T-helper 2 cell treated with Interferon-gamma antibody and Interleukin-4, amounts not matched to agents 100 ng/mL and 5 ng/mL, for 36 hours (primary cell): ENCODE data around the gene AFMID. TPM values are rescaled to one million over a fixed set of nuclear protein-coding genes. Genes with fewer than 3 reads are reported as not detected.
"Not testable (repeated sequence)": the region's sequence is repeated elsewhere in the genome, so short reads cannot be mapped to it uniquely, and the experiment has no call there.

Experiments
- intact Hi-C: fragments of 100-400 bp; cut with micrococcal nuclease; formaldehyde crosslinking; loops from one replicate; pipeline ENCODE4 v1.15.1; 2023
- total RNA-seq: library from RNA; stranded (reverse); gene quantifications from 2 replicates; pipeline ENCODE4 v1.2.3, GENCODE V29; 2022

Gene AFMID
- total RNA-seq, 1 donor from 2014 or later: 16.3 TPM

DNA sequence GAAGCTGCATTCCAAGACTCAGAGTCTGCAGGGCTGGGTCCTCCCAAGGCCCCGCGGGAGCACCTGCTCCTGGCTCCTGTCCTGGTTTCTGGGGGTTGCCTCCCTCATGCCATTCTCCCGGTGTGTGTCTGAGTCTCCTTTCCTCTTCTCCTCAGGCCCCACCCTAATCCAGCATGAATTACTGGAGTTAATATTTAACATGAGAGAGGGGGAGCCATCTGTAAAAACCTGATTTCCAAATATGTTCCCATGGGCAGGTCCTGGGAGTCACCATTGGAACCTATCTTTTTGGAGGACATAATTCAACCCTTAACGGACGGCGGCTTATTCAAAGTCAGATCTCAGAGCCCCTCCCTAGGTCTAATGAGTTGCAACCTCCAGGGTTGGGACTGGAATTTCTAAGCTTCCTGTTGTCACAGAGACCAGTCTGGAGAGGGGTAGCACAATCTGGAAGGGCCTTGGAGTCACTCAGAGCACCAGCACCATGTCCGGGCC lies 35.6 kb upstream of the AFMID start:
- intact Hi-C loops: no loop called here

DNA sequence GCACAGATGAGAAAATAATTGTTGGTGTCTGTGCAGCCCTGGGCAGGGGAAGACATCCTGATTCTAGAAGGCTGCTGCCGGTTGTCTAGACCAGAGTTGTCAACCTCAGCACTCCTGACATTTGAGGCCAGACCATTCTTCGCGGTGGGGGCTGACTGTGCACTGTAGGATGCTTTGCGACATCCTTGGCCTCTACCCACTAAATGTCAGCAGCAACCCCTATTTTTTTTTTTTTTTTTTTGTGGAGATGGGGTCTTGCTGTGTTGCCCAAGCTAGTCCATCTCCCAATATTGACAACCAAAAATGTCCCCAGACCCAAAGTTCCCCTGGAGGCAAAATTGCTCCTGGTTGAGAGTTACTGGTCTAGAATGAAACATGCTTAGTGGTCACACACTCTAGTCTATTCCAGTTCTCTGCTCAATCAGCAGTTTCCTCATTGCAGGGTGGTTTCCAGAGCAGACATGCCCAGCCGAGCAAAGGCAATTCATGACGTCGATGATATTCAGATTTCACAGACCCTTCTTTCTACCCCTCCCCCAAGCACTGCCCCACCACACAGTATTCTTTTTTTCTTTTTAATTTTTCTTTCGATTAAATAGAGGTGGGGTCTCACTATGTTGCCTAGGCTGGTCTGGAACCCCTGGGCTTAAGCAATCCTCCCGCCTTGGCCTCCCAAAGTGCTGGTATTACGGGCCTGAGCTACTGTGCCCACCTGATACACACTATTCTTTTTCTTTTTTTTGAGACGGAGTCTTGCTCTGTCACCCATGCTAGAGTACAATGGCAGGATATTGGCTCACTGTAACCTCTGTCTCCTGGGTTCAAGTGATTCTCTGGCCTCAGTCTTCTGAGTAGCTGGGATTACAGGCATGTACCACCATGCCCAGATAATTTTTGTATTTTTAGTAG lies 32.0 kb upstream of the AFMID start:
- intact Hi-C loops: no loop called here

DNA sequence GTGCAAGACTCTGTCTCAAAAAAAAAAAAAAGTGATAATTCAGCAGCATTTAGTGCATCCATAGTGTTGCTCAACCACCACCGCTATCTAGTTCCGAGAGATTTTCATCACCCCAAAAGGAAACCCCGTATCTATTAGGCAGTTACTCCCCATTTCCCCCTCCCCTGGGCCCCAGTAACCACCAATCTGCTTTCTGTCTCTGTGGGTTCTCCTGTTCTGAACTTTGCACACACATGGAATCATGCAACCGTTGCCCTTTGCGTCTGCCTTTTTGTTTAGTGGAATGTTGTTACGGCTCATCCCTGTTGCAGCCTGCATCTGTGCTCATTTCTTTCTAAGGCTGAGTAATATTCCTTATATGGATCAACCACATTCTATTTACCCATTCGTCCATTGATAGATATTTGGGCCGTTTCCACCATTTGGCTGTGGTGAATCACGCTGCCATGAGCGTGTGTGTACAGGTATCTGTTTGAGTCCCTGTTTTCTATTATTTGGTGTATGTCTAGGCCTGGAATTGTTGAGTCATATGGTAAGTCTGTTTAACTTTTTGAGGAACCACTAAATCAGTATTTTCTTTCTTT lies 27.5 kb upstream of the AFMID start:
- intact Hi-C loops: no loop called here

DNA sequence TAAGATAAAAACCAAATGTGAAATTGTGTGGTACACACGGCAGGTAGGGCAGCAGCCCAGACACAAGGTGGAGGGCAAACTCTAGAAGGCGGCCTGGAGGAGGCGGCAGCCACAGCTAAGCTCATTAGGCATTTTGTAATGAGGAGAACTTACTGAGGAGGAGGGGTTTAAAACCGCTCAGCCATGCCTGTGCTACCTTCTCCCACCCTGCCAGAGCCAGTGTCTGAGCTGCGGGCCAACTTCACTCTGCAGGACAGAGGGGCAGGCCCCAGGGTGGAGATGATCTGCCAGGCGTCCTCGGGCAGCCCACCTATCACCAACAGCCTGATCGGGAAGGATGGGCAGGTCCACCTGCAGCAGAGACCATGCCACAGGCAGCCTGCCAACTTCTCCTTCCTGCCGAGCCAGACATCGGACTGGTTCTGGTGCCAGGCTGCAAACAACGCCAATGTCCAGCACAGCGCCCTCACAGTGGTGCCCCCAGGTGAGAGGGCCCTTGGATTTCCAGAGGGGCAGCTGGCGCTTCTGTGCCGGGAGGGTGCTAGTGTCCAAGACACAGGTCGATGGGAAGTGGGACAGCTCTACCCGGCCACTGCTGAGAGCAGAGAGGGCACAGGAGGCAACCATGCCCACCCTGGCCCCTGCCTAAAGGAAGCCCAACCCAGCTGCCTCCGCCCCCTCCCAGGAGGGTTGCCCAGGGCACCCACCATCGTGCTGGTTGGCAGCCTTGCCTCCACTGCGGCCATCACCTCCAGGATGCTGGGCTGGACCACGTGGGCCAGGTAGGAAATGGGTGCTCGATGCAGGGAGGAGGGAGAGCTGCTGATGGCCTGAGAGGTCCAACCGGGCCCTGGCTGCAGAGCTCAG lies 23.0 kb upstream of the AFMID start:
- intact Hi-C loops: no loop called here

DNA sequence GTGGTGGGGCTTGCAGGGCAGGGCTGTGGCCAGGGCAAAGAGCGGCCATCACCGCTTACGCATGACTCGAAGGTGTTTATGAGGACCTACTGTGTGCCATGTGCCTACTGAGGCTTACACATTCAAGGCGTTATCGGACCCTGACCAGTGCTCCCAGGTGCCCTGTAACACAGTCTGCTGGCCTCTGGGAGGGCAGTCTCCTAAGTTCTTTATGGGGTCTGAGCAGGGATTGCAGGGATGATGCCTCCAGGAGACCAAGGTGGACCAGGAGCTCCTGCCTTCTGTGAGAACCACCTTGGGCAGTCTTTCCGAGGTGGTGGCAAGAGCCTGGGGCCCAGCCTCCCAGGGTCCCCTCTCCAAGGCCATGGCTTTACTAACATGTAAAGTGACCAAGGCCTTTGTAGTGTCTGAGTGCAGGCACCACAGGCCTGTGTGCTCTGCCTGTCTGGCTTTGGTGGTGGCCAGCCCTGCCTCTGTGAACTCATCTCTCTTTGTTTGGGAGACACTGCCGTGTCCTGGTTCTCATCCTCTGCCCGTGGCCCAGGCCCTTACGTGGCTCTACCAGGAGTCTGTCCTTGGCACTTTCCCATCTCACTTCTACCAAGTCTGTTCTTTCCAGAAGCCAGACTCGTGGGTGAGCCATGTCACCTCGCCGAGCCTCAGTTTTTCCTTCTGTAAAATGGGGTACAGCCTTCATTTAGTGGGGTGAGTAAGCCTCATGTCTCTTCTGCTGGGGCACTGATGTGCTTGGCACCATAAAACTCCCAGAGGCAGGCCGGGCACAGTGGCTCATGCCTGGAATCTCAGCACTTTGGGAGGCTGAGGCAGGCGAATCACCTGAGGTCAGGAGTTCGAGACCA lies 22.2 kb upstream of the AFMID start:
- intact Hi-C loops: no loop called here

DNA sequence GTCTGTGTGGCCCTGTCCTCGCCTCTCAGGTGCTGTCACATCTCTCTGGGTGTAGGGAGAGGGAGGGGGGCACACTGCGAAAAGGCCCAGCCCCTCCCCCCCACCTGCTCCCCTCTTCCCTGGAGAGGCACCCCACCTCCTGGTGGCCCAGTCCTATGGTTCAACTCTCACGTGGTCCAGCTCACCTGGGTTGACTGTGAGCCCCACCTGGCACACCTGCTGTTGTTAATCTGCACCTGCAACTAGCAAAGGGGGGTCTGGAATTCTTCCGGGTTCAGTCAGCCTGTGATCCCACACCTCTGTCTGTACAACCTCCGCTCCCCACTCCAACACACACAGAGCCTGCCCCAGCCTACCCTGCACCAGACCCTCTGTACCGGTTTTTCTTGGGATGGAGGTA lies 20.7 kb upstream of the AFMID start:
- intact Hi-C loops: no loop called here

DNA sequence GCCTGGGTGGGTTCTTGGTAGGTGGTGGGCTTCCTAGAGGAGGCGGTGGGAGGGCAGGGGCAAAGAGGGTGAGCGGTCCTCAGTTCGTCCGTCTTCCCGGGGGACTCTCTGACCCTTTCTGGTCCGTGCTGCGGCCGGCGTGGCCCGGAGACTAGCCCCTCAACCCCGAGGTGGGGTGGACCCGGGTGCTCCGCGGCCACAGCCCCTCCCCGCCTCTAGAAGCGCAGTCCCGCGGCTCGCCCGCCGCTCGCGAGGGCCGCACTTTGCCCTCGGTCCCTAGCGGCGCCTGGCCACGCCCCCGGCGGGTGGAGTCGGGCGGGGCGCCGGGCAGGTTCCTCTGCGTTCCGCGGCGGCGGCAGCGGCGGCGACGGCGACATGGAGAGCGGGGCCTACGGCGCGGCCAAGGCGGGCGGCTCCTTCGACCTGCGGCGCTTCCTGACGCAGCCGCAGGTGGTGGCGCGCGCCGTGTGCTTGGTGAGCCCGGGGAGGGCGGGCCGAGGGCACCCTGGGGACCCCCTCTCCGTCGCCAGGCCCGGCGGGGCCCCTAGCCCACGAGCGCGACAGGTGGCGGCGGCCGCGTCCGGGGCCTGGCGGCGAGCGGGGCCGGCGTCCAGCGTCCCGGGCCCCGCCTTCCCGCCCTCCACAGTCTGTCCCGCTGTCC lies 18.8 kb upstream of the AFMID start, which contains the start of gene SYNGR2:
Gene SYNGR2 (plus strand): TSS at position 340 of the 661 bp plus-strand sequence. CDS start 36 bp downstream, at position 376.
- intact Hi-C loops: loop anchor here (2.0 kb wide), 1 partner anchor 18 kb away; the partner anchor contains the start of genes AFMID and TK1

DNA sequence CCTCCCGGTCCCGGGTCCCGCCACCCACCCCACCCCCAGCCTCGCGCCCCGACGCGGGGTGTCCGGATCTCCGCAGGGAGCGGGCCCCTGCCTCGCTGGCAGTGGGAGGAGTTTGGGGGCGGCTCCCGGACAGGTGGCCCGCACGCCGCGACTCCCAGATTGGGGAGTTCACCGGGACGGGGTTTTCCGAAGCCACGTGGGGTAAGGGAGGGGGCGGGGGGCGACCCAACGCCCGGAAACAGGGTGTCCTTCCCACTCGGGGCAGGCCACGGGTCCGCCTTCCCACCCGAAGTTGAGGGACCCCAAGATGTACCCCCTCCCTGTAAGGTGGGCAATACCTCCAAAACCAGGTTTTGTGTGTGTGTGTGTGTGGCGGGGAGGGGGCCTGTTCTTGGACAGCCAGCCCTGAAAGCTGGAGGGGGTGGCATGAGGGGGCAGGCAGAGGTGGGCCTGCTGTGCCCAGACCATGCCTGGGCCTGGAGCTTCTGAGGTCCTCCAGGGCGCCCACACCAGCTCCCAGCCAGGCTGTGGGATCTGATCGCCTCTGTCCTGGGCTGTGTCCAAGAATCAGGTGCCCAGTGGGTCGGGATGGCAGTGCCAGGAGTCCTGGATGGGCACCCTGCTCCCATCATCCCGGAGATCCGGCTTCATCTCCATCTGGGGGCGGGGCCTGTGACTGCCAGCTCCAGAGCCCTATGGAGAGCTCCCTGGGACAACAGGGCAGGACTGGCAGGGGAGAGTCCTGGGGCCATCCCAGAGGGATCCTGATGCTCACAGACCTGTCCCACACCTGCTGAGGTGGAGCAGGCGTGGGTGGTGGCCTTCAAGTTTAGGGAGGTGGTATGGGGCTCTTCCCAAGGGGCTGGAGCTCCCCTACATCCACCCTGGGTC lies 18.0 kb upstream of the AFMID start:
- intact Hi-C loops: loop anchor here (2.0 kb wide), 1 partner anchor 18 kb away; the partner anchor contains the start of genes AFMID and TK1

DNA sequence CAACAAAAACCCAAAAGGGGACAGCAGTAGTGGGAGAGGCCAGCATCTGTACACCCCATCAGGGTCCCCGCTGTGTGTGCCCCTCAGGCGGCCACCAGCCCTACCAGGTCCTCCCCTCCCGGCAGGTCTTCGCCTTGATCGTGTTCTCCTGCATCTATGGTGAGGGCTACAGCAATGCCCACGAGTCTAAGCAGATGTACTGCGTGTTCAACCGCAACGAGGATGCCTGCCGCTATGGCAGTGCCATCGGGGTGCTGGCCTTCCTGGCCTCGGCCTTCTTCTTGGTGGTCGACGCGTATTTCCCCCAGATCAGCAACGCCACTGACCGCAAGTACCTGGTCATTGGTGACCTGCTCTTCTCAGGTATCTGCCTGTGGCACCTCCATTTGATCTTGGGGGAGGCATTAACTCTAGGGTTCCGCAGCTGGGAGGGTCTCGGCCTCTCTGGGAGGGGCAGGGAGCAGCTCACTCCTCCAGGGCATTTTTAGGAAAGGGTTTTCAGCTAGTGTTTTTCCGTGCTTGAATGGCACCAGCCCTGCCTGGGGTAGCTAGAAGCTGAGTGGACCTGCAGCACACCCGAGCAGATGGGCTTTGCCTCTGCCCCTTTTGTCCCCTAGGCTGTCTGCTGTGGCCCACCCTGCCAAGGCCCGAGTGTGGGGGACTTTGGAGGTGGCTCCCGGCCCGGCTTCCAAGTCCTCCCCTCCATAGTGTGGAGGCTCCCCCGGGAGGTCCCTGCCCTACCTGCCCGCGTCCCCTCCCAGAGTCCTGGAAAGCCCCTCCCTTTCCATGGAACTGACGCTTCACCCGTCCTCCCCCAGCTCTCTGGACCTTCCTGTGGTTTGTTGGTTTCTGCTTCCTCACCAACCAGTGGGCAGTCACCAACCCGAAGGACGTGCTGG lies 16.2 kb upstream of the AFMID start:
- intact Hi-C loops: no loop called here

DNA sequence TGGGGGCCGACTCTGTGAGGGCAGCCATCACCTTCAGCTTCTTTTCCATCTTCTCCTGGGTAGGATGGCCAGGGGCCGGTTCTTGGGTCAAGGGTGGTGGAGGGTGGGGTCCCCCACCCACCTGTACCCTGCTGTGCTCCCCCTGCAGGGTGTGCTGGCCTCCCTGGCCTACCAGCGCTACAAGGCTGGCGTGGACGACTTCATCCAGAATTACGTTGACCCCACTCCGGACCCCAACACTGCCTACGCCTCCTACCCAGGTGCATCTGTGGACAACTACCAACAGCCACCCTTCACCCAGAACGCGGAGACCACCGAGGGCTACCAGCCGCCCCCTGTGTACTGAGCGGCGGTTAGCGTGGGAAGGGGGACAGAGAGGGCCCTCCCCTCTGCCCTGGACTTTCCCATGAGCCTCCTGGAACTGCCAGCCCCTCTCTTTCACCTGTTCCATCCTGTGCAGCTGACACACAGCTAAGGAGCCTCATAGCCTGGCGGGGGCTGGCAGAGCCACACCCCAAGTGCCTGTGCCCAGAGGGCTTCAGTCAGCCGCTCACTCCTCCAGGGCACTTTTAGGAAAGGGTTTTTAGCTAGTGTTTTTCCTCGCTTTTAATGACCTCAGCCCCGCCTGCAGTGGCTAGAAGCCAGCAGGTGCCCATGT lies 15.4 kb upstream of the AFMID start:
- intact Hi-C loops: not testable (repeated sequence)

DNA sequence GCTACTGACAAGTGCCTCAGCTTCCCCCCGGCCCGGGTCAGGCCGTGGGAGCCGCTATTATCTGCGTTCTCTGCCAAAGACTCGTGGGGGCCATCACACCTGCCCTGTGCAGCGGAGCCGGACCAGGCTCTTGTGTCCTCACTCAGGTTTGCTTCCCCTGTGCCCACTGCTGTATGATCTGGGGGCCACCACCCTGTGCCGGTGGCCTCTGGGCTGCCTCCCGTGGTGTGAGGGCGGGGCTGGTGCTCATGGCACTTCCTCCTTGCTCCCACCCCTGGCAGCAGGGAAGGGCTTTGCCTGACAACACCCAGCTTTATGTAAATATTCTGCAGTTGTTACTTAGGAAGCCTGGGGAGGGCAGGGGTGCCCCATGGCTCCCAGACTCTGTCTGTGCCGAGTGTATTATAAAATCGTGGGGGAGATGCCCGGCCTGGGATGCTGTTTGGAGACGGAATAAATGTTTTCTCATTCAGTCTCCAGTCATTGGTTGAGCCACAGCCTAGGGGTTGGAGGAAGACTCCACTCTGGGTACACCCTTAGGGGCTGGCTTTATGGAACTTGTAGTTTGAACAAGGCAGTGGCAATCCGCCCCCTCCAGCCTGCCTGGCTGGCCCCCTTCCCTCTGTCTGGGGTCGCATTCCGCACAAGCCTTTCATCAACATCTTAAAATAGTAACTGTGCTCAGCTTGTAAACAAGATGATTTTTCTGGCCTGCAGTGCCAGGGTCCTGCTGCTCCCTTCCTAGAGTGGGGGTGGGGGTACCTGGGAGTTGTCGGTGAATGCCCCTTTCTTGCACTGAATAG lies 14.7 kb upstream of the AFMID start:
- intact Hi-C loops: no loop called here

DNA sequence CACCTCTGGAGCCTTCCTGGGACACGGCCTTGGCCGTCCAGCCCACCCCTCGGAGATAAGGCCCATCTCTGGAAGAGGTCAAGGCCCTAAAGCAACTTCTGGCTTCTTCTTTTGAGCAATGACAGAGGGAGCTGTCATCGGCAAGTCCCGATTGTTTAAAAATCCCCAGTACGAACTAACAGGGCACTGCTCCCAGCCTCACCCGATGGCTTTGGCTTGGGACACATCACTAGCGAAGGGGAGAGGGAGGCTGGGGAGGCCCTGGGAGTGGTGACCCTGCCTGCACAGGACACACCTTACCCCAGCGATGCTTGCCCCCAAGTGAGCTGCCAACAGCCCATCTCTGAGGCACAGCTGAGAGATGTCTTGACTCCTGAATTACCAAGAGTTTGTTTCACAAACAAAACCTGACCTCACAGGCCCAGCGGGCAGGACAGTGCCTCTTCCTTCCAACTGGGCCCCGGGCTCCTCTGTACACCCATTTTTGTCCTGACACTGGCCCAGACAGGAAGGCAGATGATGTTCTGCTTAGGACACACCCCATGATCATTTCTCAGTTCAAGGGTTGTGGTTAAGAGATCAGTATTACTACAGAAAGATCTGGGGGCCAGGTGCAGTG lies 14.0 kb upstream of the AFMID start:
- intact Hi-C loops: no loop called here

DNA sequence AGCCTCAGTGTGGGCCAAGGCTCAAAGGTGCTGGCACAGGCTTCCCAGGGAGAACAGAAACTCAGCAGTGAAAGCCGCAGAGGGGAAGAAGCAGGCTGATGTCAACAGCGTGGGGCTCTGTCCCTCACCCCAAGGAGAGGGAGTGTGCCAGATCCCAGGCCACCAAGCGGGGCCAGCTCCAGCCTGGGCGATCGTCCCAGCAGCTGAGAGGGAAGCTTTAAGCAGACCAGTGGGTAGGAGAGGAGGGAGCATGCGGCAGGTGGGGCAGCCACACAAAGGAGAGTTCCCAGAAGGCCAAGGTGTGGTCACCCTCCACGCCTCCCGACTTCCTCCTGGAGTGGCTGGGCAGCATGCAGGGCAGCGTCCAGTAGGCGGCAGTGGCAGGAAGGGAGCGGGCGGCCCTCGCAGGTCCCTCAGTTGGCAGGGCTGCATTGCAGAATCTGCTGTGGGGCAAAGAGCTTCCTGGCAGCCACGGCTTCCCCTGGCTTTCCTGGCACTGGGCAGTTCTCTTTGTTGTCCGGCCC lies 12.8 kb upstream of the AFMID start:
- intact Hi-C loops: no loop called here

DNA sequence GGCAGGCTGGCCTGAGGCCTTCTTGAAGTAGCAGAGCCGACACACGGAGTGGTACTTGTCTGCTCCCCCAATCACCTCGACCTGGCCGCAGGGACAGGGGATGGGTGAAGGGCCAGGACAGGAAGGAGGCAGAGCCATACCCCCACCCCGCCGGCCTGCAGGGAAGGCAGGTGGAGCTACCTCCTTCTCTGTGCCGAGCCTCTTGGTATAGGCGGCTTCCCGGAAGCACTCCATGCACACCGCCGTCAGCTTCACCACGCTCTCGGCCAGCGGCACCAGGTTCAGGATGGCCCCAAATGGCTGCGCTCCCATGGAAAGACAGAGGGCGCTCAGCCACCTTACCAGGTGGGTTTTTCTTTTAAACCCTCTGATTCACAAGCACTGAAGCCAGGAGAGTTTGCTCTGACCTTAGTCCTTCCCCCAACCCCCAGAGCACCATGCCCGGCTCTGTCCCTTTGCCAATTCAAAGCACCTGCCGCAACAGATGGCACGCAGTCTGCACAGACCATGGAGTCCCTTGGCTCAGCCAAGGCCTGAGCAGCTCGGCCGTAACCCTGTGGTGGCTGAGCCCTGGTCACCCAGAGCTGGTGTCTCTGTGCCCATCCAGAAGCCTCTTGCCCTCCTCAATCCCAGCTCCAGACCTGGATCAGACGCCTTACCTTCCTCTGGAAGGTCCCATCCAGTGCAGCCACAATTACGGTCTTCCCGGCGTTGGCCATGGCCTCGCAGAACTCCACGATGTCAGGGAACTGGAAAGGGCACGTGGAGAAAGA lies 12.1 kb upstream of the AFMID start:
- intact Hi-C loops: loop anchor here (5.0 kb wide), 1 partner anchor 43 kb away; the partner anchor contains the start of gene TMC8

DNA sequence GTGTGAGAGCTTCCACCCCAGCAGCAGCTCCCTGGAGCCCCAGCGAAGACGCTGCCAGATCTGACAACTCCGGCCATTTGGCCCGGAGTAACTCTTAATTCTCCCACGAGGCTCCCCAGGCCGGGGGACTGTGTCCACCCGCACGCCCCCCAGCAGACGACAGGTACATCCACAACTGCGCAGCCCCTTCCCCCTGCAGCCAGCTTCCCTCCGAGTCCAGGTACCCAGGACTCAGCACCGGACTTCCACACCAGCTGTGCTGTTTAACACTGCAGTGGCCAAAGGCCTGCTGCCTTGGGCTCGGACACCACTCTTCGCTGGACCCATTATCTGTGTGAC lies 11.6 kb upstream of the AFMID start:
- intact Hi-C loops: loop anchor here (5.0 kb wide), 1 partner anchor 43 kb away; the partner anchor contains the start of gene TMC8
